Esophagus mucosa (tissue), 1 donor: ENCODE data around the gene GLOD4. TPM values are rescaled to one million over a fixed set of nuclear protein-coding genes. Genes with fewer than 3 reads are reported as not detected.
A peak's percentile ranks its signal among the peaks of the same experiment; 100 is the strongest.
"Not testable (repeated sequence)": the region's sequence is repeated elsewhere in the genome, so short reads cannot be mapped to it uniquely, and the experiment has no call there.

Experiments
- ATAC-seq: fragments of 200-7000 bp; cut with Tn5 transposase; one replicate; pipeline ENCODE4 v1.9.1; 2020
- total RNA-seq: library from RNA; stranded (reverse); gene quantifications from one replicate; pipeline ENCODE4 v1.2.4, GENCODE V29; 2023
- donor health status: DM: yes; HTN: yes; CAD: no.

GLOD4 gene
- 48.8 TPM for total RNA-seq

GRCh38 chr17:781805-782731 lies at the start of gene GLOD4, which contains the start of gene MRM3:
Gene GLOD4 (minus strand): TSS chr17:782280. CDS start chr17:782255, 25 bp downstream.
Gene MRM3 (plus strand): TSS chr17:782353. CDS start chr17:782379, 26 bp downstream.
- ATAC-seq, result peak; percentile 91

- no peak for ATAC-seq
These were observed 48.9 kb upstream of the GLOD4 start for GRCh38 chr17:830950-831349.

- ATAC-seq, result no peak
These were observed 48.3 kb upstream of the GLOD4 start for GRCh38 chr17:830381-830780.

GRCh38 chr17:829614-830013 lies 47.5 kb upstream of the GLOD4 start:
- ATAC-seq, result not testable (repeated sequence)

GRCh38 chr17:828761-829160 lies 46.7 kb upstream of the GLOD4 start:
- no peak for ATAC-seq

- ATAC-seq, result no peak
These were observed 44.7 kb upstream of the GLOD4 start for GRCh38 chr17:826778-827177.

GRCh38 chr17:825216-825615 lies 43.1 kb upstream of the GLOD4 start:
- no peak for ATAC-seq

- no peak for ATAC-seq
These were observed 42.3 kb upstream of the GLOD4 start for GRCh38 chr17:824378-824777.

- ATAC-seq, result no peak
These were observed 41.4 kb upstream of the GLOD4 start for GRCh38 chr17:823501-823902.

GRCh38 chr17:819251-819650 lies 37.2 kb upstream of the GLOD4 start:
- no peak for ATAC-seq

GRCh38 chr17:814371-814770 lies 32.3 kb upstream of the GLOD4 start:
- peak; percentile 12 for ATAC-seq

- peak; percentile 32 for ATAC-seq
These were observed 30.6 kb upstream of the GLOD4 start for GRCh38 chr17:812638-813204.

- ATAC-seq, result peak; percentile 20
These were observed 29.1 kb upstream of the GLOD4 start for GRCh38 chr17:811051-811784.

GRCh38 chr17:807523-808294 lies 25.6 kb upstream of the GLOD4 start:
- no peak for ATAC-seq

GRCh38 chr17:806781-807522 lies 24.9 kb upstream of the GLOD4 start:
- ATAC-seq, result no peak

GRCh38 chr17:806346-806745 lies 24.3 kb upstream of the GLOD4 start:
- ATAC-seq, result no peak

GRCh38 chr17:805886-806285 lies 23.8 kb upstream of the GLOD4 start:
- ATAC-seq, result not testable (repeated sequence)

- no peak for ATAC-seq
These were observed 22.7 kb upstream of the GLOD4 start for GRCh38 chr17:804541-805435.

GRCh38 chr17:802901-803881 lies 21.1 kb upstream of the GLOD4 start:
- ATAC-seq, result no peak
